Fibroblast of lung (primary cell): ENCODE data around the gene MYO1F. TPM values are rescaled to one million over a fixed set of nuclear protein-coding genes. Genes with fewer than 3 reads are reported as not detected.
A peak's percentile ranks its signal among the peaks of the same experiment; 100 is the strongest.
"Not testable (repeated sequence)": the region's sequence is repeated elsewhere in the genome, so short reads cannot be mapped to it uniquely, and the experiment has no call there.

ENCODE experiments used
- DNase-seq, 2 donors: peaks; one replicate each; pipeline versions ENCODE4 v3.0.0 to v3.0.0-alpha.2; 2010; ENCODE audit warnings: low read depth in 2 of 2
- H2AFZ ChIP-seq: 2 replicates; pipeline ENCODE4 v1.5.1; 2012; ENCODE audit warnings: low read length, control low read depth, inconsistent platforms
- H3K27ac ChIP-seq: 2 replicates; pipeline ENCODE4 v1.5.1; 2011; ENCODE audit warnings: low read length, control low read depth; ENCODE audit not compliant: insufficient read depth
- H3K27me3 ChIP-seq: 2 replicates; pipeline ENCODE4 v1.5.1; 2011; ENCODE audit warnings: mild to moderate bottlenecking, low read length; ENCODE audit not compliant: control insufficient read depth, insufficient read depth
- H3K36me3 ChIP-seq: 2 replicates; pipeline ENCODE4 v1.5.1; 2011; ENCODE audit warnings: low read length; ENCODE audit not compliant: control insufficient read depth, insufficient read depth
- H3K4me1 ChIP-seq: 2 replicates; pipeline ENCODE4 v1.5.1; 2011; ENCODE audit warnings: low read length; ENCODE audit not compliant: control insufficient read depth, insufficient read depth; ENCODE audit errors: extremely low read depth
- H3K4me2 ChIP-seq: 2 replicates; pipeline ENCODE4 v1.5.1; 2011; ENCODE audit warnings: low read length, control low read depth; ENCODE audit not compliant: insufficient read depth; ENCODE audit errors: extremely low read depth
- H3K4me3 ChIP-seq, 4 experiments: fragments of 200-600 bp in 1 of 4; sonication (generic) in 1 of 4; replicated peaks in 1 of 4; 2 replicates each; pipeline ENCODE4 v1.5.1; 2011 to 2016; ENCODE audit warnings: low read length in 4 of 4, low read depth in 3 of 4, mild to moderate bottlenecking in 3 of 4, control low read depth in 2 of 4, inconsistent platforms in 1 of 4, mixed read lengths in 1 of 4; ENCODE audit not compliant: insufficient read depth in 1 of 4; ENCODE audit errors: control extremely low read depth in 1 of 4
- H3K79me2 ChIP-seq: 2 replicates; pipeline ENCODE4 v1.5.1; 2012; ENCODE audit warnings: mild to moderate bottlenecking, low read length, inconsistent platforms; ENCODE audit not compliant: control insufficient read depth, insufficient read depth
- H3K9ac ChIP-seq: 2 replicates; pipeline ENCODE4 v1.5.1; 2011; ENCODE audit warnings: mild to moderate bottlenecking, low read length, control low read depth; ENCODE audit not compliant: insufficient read depth
- H3K9me3 ChIP-seq: 2 replicates; pipeline ENCODE4 v1.5.1; 2012; ENCODE audit warnings: low read depth, low read length; ENCODE audit not compliant: control insufficient read depth, insufficient read depth
- H4K20me1 ChIP-seq: 2 replicates; pipeline ENCODE4 v1.5.1; 2011; ENCODE audit warnings: low read length; ENCODE audit not compliant: control insufficient read depth, insufficient read depth; ENCODE audit errors: extremely low read depth
- CTCF ChIP-seq, 2 donors: IDR thresholded peaks in 1 of 2; conservative IDR thresholded peaks in 1 of 2; 1 replicate in 1 of 2; 2 replicates in 1 of 2; pipeline ENCODE4 v1.5.1; 2011 to 2012; ENCODE audit warnings: low read length in 2 of 2, control low read depth in 1 of 2, inconsistent platforms in 1 of 2, low read depth in 1 of 2, mild to moderate bottlenecking in 1 of 2
- EZH2 ChIP-seq: IDR thresholded peaks from 2 replicates; pipeline ENCODE4 v1.5.1; 2012; ENCODE audit warnings: low read length, control low read depth, mild to moderate bottlenecking; ENCODE audit errors: missing control alignments
- polyA minus RNA-seq: library from RNA; depleted of rRNA, polyadenylated mRNA; stranded (reverse); fragments of >200 nt; gene quantifications from 2 replicates; pipeline ENCODE4 v1.2.3, GENCODE V29; 2011; ENCODE audit warnings: low replicate concordance
- polyA plus RNA-seq, 2 donors: library from polyadenylated mRNA; depleted of rRNA in 1 of 2; stranded (reverse) in 1 of 2; unstranded in 1 of 2; fragments of >200 nt; gene quantifications; 2 replicates each; pipeline ENCODE4 v1.2.1, GENCODE V29; 2011 to 2012; ENCODE audit warnings: missing spikeins in 1 of 2
- total RNA-seq: library from RNA; depleted of rRNA; stranded (reverse); fragments of >200 nt; gene quantifications from 2 replicates; pipeline ENCODE4 v1.2.1, GENCODE V29; 2014

Gene MYO1F
- under 0.01 and 0.17 TPM in 2 replicates for total RNA-seq
- 0.03 and 0.08 TPM in 2 replicates for polyA plus RNA-seq
- polyA plus RNA-seq (2012) = 0.67 and 0.83 TPM in 2 replicates
- polyA minus RNA-seq = 1.5 TPM in 1 of 2 replicates, not detected in the other

GRCh38 chr19:8577247-8577646 is at the start of gene MYO1F:
MYO1F (minus strand) TSS chr19:8577442; CDS start chr19:8577309, 133 bp downstream.
- DNase-seq = no peak

GRCh38 chr19:8626842-8627241 is 49.6 kb upstream of the MYO1F start:
- Histone ChIP-seq H3K36me3 (no peaks in the 10 kb centered on the region), H3K27me3 (no peaks in the 10 kb centered on the region), H3K4me2 (no peak overlapping the region), H2AFZ (no peak overlapping the region), H4K20me1 (no peaks in the 10 kb centered on the region), H3K27ac (no peak overlapping the region), H3K4me3 (no peak overlapping the region), H3K9me3 (no peaks in the 10 kb centered on the region), H3K79me2 (no peaks in the 10 kb centered on the region), H3K9ac (no peak overlapping the region), H3K4me1 (no peaks in the 10 kb centered on the region)
- no peak for TF ChIP-seq CTCF (conservative IDR thresholded peaks at IDR 0.05 in 1 of 2, IDR thresholded peaks at IDR 0.05 in 1 of 2; ENCODE audit: low read depth in 1 of 2, low read length in 2 of 2)
- TF ChIP-seq EZH2 = no peak
- DNase-seq = no peak

More at GRCh38 chr19:8577247-8577646, at the start of gene MYO1F:
- no peak within 1 kb of the TSS for H2AFZ ChIP-seq
- H3K9ac ChIP-seq = no peak within 1 kb of the TSS
- no peaks in the 10 kb centered on the region for H3K79me2 ChIP-seq
- H3K27ac ChIP-seq = no peak within 1 kb of the TSS
- no peak within 1 kb of the TSS for H3K4me3 ChIP-seq
- TF ChIP-seq EZH2 (no peak), CTCF (conservative IDR thresholded peaks at IDR 0.05 in 1 of 2, IDR thresholded peaks at IDR 0.05 in 1 of 2; ENCODE audit: low read depth in 1 of 2, low read length in 2 of 2) (no peak)
- H3K36me3 ChIP-seq = no peaks in the 10 kb centered on the region
- H3K4me1 ChIP-seq = no peaks in the 10 kb centered on the region
- H3K9me3 ChIP-seq = no peaks in the 10 kb centered on the region
- no peaks in the 10 kb centered on the region for H4K20me1 ChIP-seq
- H3K27me3 ChIP-seq = peaks cover 3% of the 10 kb centered on the region
- H3K4me2 ChIP-seq = no peak within 1 kb of the TSS

- H4K20me1 ChIP-seq, H3K79me2 ChIP-seq, H3K4me2 ChIP-seq, H2AFZ ChIP-seq, DNase-seq, H3K36me3 ChIP-seq, H3K9me3 ChIP-seq, H3K4me3 ChIP-seq, H3K27ac ChIP-seq, H3K4me1 ChIP-seq, H3K9ac ChIP-seq, H3K27me3 ChIP-seq: not testable (repeated sequence)
- peak in 1 of 2 donors; percentile 13 for TF ChIP-seq CTCF (conservative IDR thresholded peaks at IDR 0.05 in 1 of 2, IDR thresholded peaks at IDR 0.05 in 1 of 2; ENCODE audit: low read depth in 1 of 2, low read length in 2 of 2)
Measured at GRCh38 chr19:8622886-8623285, 45.6 kb upstream of the MYO1F start.
